Mucosa of descending colon (tissue), 3 donors: ENCODE measurements around the gene HSD3B2. TPM values are rescaled to one million over a fixed set of nuclear protein-coding genes. Genes with fewer than 3 reads are reported as not detected.

Source experiments
- ATAC-seq: fragments of 200-7000 bp; cut with Tn5 transposase; one replicate; pipeline ENCODE4 v1.9.1; 2020; ENCODE audit warnings: mild to moderate bottlenecking, moderate library complexity
- DNase-seq, 3 donors: peaks; one replicate each; pipeline ENCODE4 v3.0.0-alpha.2; 2020
- H3K36me3 ChIP-seq: fragments of 200-600 bp; one replicate; pipeline ENCODE4 v1.8.0; 2021; ENCODE audit warnings: low read depth, mild to moderate bottlenecking
- H3K4me1 ChIP-seq: fragments of 200-600 bp; one replicate; pipeline ENCODE4 v1.8.0; 2021; ENCODE audit warnings: low read depth, mild to moderate bottlenecking
- H3K4me3 ChIP-seq: fragments of 200-600 bp; one replicate; pipeline ENCODE4 v1.8.0; 2021; ENCODE audit warnings: mild to moderate bottlenecking
- H3K9me3 ChIP-seq: fragments of 200-600 bp; one replicate; pipeline ENCODE4 v1.8.0; 2021; ENCODE audit warnings: mild to moderate bottlenecking
- CTCF ChIP-seq: fragments of 200-600 bp; IDR thresholded peaks from one replicate; pipeline ENCODE4 v1.8.0; 2022; ENCODE audit warnings: antibody characterized with exemption, mild to moderate bottlenecking
- intact Hi-C, 2 donors: fragments of 100-400 bp; cut with DNase I in 1 of 2; cut with micrococcal nuclease in 1 of 2; formaldehyde crosslinking; loops; one replicate each; pipeline versions ENCODE4 v1.11.0 to v1.11.1; 2022; cut with DNase I, micrococcal nuclease
- total RNA-seq, 3 donors: library from RNA; stranded (reverse); fragmentation: NEBNext Ultra II Directional in 2 of 3; extraction: Animal tissue kit (Norgen Biotek cat#: 25700) in 2 of 3; gene quantifications; one replicate each; pipeline versions ENCODE4 v1.2.1 to v1.2.4, GENCODE V29; 2021 to 2023
- donor health status: DM: no; HTN: no; CAD: no; lungs with moderate emphysema.
- donor health status: DM: no; HTN: no; CAD: no.
- donor health status: DM: no; HTN: yes; CAD: no.

The HSD3B2 gene
- total RNA-seq, 3 donors from 2014 or later: 2.3 to 14.7 (median 4.1) TPM

DNA sequence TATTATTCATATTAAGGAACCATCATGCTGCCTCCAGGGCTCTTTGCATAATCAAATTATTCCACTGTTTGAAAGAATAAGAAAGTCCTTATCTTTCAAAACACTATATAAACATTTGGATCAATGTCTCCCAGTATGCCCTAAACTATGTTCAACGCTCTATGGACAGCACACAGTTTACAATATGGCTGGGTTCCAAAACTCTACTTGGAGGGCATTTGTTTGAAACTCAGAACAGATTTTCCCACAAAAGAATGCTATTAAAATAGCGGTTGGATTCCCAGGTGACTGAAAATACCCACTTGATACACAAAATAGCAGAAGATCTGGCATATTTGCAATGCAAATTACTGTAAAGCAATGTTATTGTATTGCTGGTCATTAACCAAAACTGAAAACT, 43.1 kb upstream of the HSD3B2 start:
- DNase-seq (no peak), ATAC-seq (no peak)
- Histone ChIP-seq H3K4me3 (no peak overlapping the region), H3K9me3 (no peaks in the 10 kb centered on the region), H3K4me1 (peaks cover 4% of the 10 kb centered on the region), H3K36me3 (no peaks in the 10 kb centered on the region)
- intact Hi-C loops: no loop called here
- no peak for TF ChIP-seq CTCF

- no peak for TF ChIP-seq CTCF
- no peaks in the 10 kb centered on the region for H3K9me3 ChIP-seq
- ATAC-seq (peak; percentile 83), DNase-seq (peak in 1 of 3 donors; percentile 64)
- no peaks in the 10 kb centered on the region for H3K36me3 ChIP-seq
- no peak overlapping the region for H3K4me3 ChIP-seq
- intact Hi-C loops: no loop called here
- peaks cover 4% of the 10 kb centered on the region for H3K4me1 ChIP-seq
These were observed 42.4 kb upstream of the HSD3B2 start for GRCh38 chr1:119372503-119373086.

GRCh38 chr1:119373465-119373864, 41.5 kb upstream of the HSD3B2 start:
- intact Hi-C loops: no loop called here
- no peak for TF ChIP-seq CTCF
- H3K4me1 ChIP-seq: peaks cover 4% of the 10 kb centered on the region
- ATAC-seq (peak; percentile 48), DNase-seq (no peak)
- no peak overlapping the region for H3K4me3 ChIP-seq
- no peaks in the 10 kb centered on the region for H3K36me3 ChIP-seq
- H3K9me3 ChIP-seq: no peaks in the 10 kb centered on the region

GRCh38 chr1:119374208-119374874, 40.6 kb upstream of the HSD3B2 start:
- DNase-seq: no peak
- TF ChIP-seq CTCF: no peak
- ATAC-seq: peak; percentile 75
- Histone ChIP-seq H3K4me1 (peaks cover 4% of the 10 kb centered on the region), H3K9me3 (no peaks in the 10 kb centered on the region), H3K4me3 (no peak overlapping the region), H3K36me3 (no peaks in the 10 kb centered on the region)
- intact Hi-C loops: no loop called here

DNA sequence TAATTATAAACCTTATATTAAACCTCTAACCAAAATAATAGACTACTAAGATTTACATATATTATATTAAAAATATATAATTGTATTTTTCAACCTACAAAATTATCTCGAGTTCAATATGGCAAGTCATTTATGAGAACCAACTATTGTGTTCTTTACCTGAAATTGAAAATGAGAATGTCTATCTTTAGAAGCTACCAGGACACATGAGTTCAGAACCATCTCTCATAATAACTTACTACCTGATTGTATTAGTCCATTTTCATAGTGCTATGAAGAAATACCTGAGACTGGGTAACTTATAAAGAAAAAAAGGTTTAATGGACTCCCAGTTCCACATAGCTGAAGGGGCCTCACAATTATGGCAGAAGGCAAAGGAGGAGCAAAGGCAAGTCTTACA, 39.6 kb upstream of the HSD3B2 start:
- Histone ChIP-seq H3K36me3 (no peaks in the 10 kb centered on the region), H3K4me3 (no peak overlapping the region), H3K4me1 (peaks cover 4% of the 10 kb centered on the region), H3K9me3 (no peaks in the 10 kb centered on the region)
- intact Hi-C loops: no loop called here
- no peak for TF ChIP-seq CTCF
- no peak for DNase-seq
- ATAC-seq: no peak
